Skeletal muscle satellite cell (primary cell): ENCODE data around the gene FGFBP1.

Experiments used
- H3K27me3 ChIP-seq: 2 replicates; pipeline ENCODE4 v1.7.0; 2013; ENCODE audit warnings: low read length; ENCODE audit not compliant: control insufficient read depth, insufficient read depth
- H3K36me3 ChIP-seq: 2 replicates; pipeline ENCODE4 v1.7.0; 2013; ENCODE audit warnings: mild to moderate bottlenecking, control low read depth, low read length; ENCODE audit not compliant: insufficient read depth
- H3K4me1 ChIP-seq: 2 replicates; pipeline ENCODE4 v1.7.0; 2013; ENCODE audit warnings: low read length; ENCODE audit not compliant: control insufficient read depth, insufficient read depth
- H3K4me2 ChIP-seq: 2 replicates; pipeline ENCODE4 v1.7.0; 2013; ENCODE audit warnings: mild to moderate bottlenecking, low read length
- H3K4me3 ChIP-seq: 2 replicates; pipeline ENCODE4 v1.7.0; 2013; ENCODE audit warnings: low read length
- H3K9ac ChIP-seq: 2 replicates; pipeline ENCODE4 v1.7.0; 2013; ENCODE audit warnings: mild to moderate bottlenecking, low read depth, low read length, moderate library complexity
- H3K9me3 ChIP-seq: replicated peaks from 2 replicates; pipeline ENCODE4 v1.7.0; 2013; ENCODE audit warnings: mild to moderate bottlenecking, control low read depth, low read length

FGFBP1 gene

DNA sequence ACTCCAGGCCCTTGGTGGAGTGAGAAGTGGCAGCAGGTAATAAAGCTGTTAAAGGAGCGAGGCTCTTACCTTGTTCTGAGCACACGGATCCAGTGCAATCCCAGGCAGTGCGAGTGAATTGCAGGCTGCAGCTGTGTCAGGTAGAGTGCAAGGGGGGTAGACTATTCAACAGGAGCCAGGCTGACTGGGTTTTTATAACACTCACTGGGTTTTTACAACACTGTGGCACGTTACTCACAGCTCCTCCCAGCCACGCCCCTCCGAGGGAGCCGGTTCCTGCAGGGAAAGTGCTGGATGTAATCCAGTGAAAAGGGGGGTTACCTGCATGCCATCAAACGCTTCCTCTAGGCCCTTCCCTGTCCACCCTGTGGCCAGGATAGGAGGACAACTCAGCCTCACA is 358 bp downstream of the FGFBP1 start:
- Histone ChIP-seq H3K4me3 (no peak overlapping the region), H3K9ac (no peak overlapping the region), H3K4me2 (no peak overlapping the region), H3K4me1 (peaks cover 3% of the 10 kb centered on the region), H3K9me3 (no peaks in the 10 kb centered on the region), H3K36me3 (no peaks in the 10 kb centered on the region), H3K27me3 (no peaks in the 10 kb centered on the region)

DNA sequence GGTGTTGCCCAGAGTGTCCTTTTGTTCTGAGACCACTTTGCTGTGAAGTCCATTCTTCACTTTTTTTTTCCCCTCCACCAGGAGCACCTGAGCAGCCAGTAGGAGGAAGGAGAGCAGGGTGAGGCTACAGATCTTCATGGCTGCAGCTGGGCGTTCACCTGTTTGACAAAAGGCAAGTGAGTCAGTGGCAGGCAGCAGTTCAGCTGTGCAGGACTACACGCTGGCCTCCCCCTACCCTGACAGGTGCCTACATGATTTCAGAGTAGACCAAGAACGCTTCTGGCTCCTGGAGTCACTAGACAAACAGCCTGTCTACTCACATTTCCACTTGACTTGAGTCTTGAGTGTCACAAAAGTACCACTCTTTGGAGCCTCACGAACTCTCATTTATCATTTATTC is 2.0 kb downstream of the FGFBP1 start:
- no peak overlapping the region for H3K4me2 ChIP-seq
- H3K27me3 ChIP-seq = peaks cover 6% of the 10 kb centered on the region
- no peaks in the 10 kb centered on the region for H3K9me3 ChIP-seq
- no peak overlapping the region for H3K4me3 ChIP-seq
- H3K4me1 ChIP-seq = peaks cover 3% of the 10 kb centered on the region
- H3K9ac ChIP-seq = no peak overlapping the region
- no peaks in the 10 kb centered on the region for H3K36me3 ChIP-seq

DNA sequence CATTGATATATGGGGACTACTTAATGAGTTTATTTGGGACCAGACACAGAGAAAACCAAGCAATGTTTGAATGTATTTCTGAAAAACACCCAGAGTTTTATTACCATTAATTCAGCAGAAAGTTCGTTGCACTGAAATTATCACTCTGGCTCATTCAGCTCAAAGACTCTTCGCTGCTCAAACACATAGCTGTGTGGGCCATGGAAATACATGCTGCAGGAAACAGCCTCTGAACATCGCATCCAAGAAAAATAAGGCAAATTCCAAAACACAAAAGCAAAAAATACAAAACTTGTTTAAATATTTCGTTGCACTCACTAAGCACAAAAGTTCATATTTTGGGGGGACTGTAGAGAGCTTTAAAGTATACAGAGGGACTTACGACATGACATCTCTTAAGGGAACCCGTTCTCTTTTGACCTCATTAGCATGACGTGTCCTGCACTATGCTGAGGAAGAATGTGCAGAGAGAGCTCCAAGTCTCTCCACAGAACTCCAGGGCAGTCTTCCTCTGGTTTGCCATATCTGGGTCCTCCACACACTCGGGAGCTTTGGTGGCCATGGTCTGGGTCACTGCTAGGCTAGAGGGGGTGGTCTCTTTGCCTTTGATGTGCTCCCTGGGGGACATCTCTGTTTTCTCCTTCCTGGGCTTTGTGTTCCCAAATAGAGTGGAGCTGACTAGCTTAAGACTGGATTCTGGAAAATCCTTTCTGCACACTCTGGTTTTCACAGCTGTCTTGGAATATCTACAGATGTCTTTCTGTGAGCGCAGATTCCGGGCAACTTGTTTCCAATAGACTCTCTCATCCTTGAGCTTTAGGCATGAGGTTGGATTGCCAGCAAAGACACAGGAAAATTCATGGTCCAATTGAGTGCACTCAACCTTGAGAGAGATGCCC is 2.8 kb downstream of the FGFBP1 start:
- Histone ChIP-seq H3K4me3 (no peak overlapping the region), H3K4me1 (peaks cover 3% of the 10 kb centered on the region), H3K4me2 (no peak overlapping the region), H3K9me3 (no peaks in the 10 kb centered on the region), H3K27me3 (peaks cover 9% of the 10 kb centered on the region), H3K9ac (no peak overlapping the region), H3K36me3 (no peaks in the 10 kb centered on the region)

DNA sequence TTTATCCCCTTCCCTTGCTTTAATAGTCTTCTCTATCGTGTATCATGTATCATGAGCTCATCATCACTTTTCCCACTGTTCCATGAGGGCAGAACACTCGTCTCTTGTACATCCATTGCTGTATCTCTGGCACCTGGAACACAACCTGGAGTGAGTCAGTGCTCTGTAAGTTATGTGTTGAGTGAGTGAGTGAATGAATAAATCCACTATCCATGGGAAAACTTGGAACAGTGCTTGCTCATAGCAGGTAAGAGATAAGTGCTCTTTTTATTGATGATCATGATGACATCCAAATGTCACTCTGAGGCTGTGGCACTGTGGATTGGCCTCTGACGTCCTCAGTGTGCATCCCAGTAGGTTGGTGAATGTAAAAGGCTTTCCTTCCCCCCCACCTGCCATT is 4.3 kb downstream of the FGFBP1 start:
- peaks cover 24% of the 10 kb centered on the region for H3K27me3 ChIP-seq
- H3K4me1 ChIP-seq = peaks cover 3% of the 10 kb centered on the region
- no peaks in the 10 kb centered on the region for H3K36me3 ChIP-seq
- H3K9ac ChIP-seq = no peak overlapping the region
- no peak overlapping the region for H3K4me2 ChIP-seq
- H3K4me3 ChIP-seq = no peak overlapping the region
- H3K9me3 ChIP-seq = no peaks in the 10 kb centered on the region

DNA sequence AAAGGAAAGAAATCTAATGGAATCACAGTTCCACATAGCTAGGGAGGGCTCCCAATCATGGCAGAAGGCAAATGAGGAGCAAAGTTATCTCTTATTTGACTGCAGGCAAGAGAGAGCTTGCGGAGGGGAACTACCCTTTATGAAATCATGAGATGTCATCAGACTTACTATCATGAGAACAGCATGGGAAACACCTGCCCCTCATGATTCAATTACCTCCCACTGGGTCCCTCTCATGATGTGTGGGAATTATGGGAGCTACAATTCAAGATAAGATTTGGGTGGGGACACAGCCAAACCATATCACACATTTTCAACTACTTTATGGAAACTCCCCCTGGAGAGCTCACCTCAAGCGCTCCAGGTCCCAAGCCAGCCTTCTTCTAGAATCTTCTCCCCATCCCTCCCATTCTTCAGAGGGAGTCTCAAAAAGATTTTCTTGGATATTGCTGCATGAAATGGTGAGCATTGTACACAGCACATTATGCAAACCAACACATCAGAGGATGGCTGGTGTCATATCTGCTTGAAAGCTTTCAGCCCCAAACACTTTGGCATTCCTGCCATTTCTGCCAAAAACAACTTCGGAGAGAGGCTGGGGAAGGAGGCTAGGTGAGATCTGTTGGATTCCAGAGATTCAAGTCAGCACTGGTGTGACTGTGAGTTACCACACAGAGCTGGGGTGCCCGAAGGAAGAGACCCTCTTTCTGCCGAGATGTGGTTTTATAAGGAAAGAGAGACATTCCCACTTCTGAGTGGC is 6.9 kb downstream of the FGFBP1 start:
- H3K27me3 ChIP-seq = peaks cover 30% of the 10 kb centered on the region
- H3K4me2 ChIP-seq = no peak overlapping the region
- peaks cover 3% of the 10 kb centered on the region for H3K4me1 ChIP-seq
- no peak overlapping the region for H3K4me3 ChIP-seq
- H3K9me3 ChIP-seq = no peaks in the 10 kb centered on the region
- no peak overlapping the region for H3K9ac ChIP-seq
- H3K36me3 ChIP-seq = no peaks in the 10 kb centered on the region

DNA sequence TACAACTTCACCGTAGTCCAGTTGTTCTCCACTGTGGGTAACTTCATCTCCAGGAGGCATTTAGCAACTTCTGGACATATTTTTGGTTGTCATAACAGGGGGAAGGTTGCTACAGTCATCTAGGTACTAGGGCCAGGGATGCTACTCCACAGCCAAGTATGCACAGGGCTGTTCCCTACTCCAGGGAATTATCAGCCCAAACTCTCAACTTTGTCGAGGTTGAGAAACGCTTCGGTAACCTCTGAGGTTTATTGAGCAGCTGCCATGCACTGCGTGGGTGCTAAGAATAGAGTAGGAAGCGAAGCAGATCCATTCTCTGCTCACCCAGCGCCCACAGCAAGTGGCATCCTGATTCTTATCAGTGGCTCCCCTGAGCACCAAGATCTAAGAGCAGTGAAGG is 8.2 kb downstream of the FGFBP1 start:
- no peaks in the 10 kb centered on the region for H3K36me3 ChIP-seq
- H3K9me3 ChIP-seq = no peaks in the 10 kb centered on the region
- no peaks in the 10 kb centered on the region for H3K4me1 ChIP-seq
- no peak overlapping the region for H3K9ac ChIP-seq
- no peak overlapping the region for H3K4me3 ChIP-seq
- peaks cover 30% of the 10 kb centered on the region for H3K27me3 ChIP-seq
- H3K4me2 ChIP-seq = no peak overlapping the region

DNA sequence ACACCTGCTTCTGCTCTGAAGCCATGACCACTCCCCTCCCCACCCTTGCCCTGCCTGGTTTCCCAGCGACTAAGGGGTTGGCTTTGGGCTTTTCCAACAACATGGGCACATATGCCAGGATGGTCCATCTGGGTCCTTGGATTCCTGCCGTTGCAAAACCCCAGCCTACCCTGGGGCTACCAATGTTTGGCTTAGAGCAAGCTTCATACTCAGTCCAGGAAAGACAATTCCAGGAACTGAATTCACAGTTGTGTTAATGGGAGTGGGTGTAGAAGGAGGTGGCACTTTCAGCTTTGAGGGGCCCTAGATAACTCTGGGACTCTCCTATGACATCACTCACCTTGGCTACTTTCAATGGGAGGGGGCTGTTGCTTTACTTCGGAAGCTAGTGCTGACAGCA is 9.0 kb downstream of the FGFBP1 start:
- no peak overlapping the region for H3K4me2 ChIP-seq
- H3K4me1 ChIP-seq = no peaks in the 10 kb centered on the region
- peaks cover 30% of the 10 kb centered on the region for H3K27me3 ChIP-seq
- H3K36me3 ChIP-seq = no peaks in the 10 kb centered on the region
- H3K9ac ChIP-seq = no peak overlapping the region
- no peaks in the 10 kb centered on the region for H3K9me3 ChIP-seq
- H3K4me3 ChIP-seq = no peak overlapping the region

DNA sequence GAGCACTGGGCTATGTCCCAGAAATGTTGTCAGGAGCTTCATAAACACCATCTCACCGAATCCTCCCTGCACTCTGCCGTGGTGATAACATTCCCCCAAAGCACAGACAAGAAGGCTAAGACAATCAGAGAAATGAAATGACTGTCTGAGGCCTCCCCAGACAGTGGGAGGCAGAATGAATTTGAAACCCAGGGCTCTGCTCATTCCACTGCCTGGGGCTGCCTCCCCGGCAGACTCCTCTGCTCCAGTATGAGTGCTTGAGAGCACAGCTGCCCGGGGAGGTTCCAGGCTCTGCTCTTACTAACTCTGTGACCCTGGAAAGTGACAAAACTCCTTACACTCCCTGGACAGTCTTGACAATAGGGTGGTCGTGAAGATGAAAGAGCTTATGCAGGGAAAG is 9.7 kb downstream of the FGFBP1 start:
- no peaks in the 10 kb centered on the region for H3K9me3 ChIP-seq
- no peak overlapping the region for H3K4me3 ChIP-seq
- no peaks in the 10 kb centered on the region for H3K4me1 ChIP-seq
- H3K9ac ChIP-seq = no peak overlapping the region
- H3K36me3 ChIP-seq = no peaks in the 10 kb centered on the region
- no peak overlapping the region for H3K4me2 ChIP-seq
- peaks cover 30% of the 10 kb centered on the region for H3K27me3 ChIP-seq

DNA sequence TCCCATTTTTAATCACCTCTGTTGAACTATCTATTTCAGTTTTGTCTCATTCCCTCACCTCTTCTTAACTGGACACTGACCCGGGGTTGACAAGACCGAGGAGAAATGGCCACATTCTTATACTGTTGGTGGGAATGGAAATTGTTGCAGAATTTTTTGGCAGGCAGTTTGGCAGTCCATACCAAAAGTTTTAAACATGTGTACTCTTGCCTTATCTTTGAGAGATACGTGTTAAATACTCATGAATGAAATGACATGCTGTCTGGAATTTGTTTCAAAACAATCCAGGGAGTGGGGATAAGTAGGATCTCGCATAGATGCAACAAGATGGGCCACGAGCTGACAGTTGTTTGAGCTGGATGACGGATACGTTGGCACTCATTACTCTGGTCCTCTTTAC is 12.1 kb downstream of the FGFBP1 start:
- H3K4me2 ChIP-seq = no peak overlapping the region
- no peaks in the 10 kb centered on the region for H3K9me3 ChIP-seq
- H3K27me3 ChIP-seq = peaks cover 25% of the 10 kb centered on the region
- no peaks in the 10 kb centered on the region for H3K36me3 ChIP-seq
- H3K4me3 ChIP-seq = no peak overlapping the region
- H3K4me1 ChIP-seq = peaks cover 5% of the 10 kb centered on the region
- H3K9ac ChIP-seq = no peak overlapping the region

DNA sequence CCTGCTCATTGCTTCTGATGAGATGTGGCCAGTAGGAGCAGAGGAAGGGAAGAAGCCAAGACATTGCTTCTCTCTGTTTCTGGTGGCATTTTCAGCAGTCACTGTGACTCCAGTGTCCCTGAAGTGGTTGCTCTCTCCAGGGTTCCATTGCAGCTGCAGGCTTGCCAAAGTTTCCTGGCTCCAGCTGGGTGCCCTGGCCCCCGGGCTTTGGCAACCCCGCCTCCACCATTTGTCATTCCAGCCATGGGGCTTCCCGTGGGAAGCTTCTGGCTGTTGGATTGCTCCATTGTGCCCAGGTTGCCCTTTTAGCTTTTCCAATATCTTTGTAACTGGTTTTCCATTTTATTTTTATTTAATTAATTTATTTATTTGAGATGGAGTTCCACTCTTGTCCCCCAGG is 12.7 kb downstream of the FGFBP1 start:
- peaks cover 23% of the 10 kb centered on the region for H3K27me3 ChIP-seq
- H3K4me1 ChIP-seq = peaks cover 10% of the 10 kb centered on the region
- H3K9ac ChIP-seq = no peak overlapping the region
- H3K4me3 ChIP-seq = no peak overlapping the region
- no peak overlapping the region for H3K4me2 ChIP-seq
- H3K36me3 ChIP-seq = no peaks in the 10 kb centered on the region
- no peaks in the 10 kb centered on the region for H3K9me3 ChIP-seq

DNA sequence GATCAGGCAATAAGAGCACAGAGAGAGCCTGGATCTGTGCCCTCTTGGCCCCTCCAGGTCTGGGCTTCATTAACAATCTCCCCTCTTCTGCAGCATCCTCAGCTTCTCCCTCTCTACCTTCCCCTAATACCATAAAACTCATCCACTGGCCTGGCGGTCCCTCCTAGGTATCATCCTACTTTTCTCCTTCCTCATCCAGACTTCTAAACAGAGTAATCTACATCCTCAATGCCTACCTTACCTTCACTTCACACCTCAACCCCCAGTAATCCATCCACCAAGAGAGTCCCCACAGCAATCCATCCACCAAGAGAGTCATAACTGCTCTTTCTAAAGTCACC is 17.0 kb downstream of the FGFBP1 start:
- Histone ChIP-seq H3K27me3 (no peaks in the 10 kb centered on the region), H3K4me3 (no peak overlapping the region)

More for the DNA sequence above, 17.0 kb downstream of the FGFBP1 start:
- Histone ChIP-seq H3K9ac (no peak overlapping the region), H3K36me3 (no peaks in the 10 kb centered on the region), H3K4me2 (no peak overlapping the region), H3K9me3 (no peaks in the 10 kb centered on the region), H3K4me1 (peaks cover 18% of the 10 kb centered on the region)
